NB4 (cell line): ENCODE results near the gene AKT1.

ENCODE experiments used
- DNase-seq: peaks from one replicate; pipeline ENCODE4 v3.0.0; 2010; ENCODE audit warnings: low read depth
- H3K4me3 ChIP-seq: one replicate; pipeline ENCODE4 v1.5.1; 2011; ENCODE audit warnings: mild to moderate bottlenecking, low read depth, low read length, moderate library complexity
- CTCF ChIP-seq: IDR thresholded peaks from one replicate; pipeline ENCODE4 v1.5.1; 2012; ENCODE audit warnings: low read depth, low read length
- MAX ChIP-seq: IDR thresholded peaks from 2 replicates; pipeline ENCODE4 v1.6.1; 2011; ENCODE audit warnings: low read depth, low read length
- MYC ChIP-seq: IDR thresholded peaks from 2 replicates; pipeline ENCODE4 v1.6.1; 2011; ENCODE audit warnings: low read depth, low read length
- POLR2A ChIP-seq: IDR thresholded peaks from 2 replicates; pipeline ENCODE4 v1.6.1; 2011; ENCODE audit warnings: mild to moderate bottlenecking; ENCODE audit not compliant: insufficient read length; ENCODE audit errors: extremely low read depth

Gene AKT1

GRCh38 chr14:104804481-104805325 lies 9.2 kb upstream of the AKT1 start:
- TF ChIP-seq MAX (peak; percentile 84), CTCF (no peak), POLR2A (no peak), MYC (no peak)
- DNase-seq = peak; percentile 75
- peak overlapping the region; percentile 16 for H3K4me3 ChIP-seq

DNA sequence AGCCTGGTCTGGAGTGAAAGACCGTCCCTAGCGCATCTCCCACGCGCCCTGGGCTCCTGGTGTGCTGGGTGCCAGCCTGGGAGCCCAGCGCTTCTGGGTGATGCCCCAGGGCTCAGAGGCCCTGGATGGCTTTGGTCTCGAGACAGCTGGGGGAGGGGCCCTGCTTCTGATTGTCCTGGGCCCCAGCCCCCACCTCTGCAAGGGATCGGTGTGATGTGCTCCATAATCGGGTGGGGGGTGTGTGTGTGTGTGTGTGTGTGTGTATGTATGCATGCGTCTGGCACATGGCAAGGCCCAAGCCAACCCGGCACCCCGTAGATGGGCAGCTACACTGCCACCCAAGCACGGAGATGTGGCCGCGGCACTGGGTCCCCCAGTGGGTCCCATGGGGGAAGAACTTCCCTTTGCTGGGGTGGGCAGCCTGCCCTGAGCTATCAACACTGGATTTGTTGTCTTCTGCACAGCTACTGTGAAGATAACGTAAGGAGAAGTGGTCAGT lies 8.4 kb upstream of the AKT1 start:
- peak; percentile 84 for DNase-seq
- no peak overlapping the region for H3K4me3 ChIP-seq

GRCh38 chr14:104803280-104803911 lies 7.8 kb upstream of the AKT1 start:
- H3K4me3 ChIP-seq = no peak overlapping the region
- TF ChIP-seq MAX (no peak), MYC (no peak), CTCF (no peak), POLR2A (no peak)
- no peak for DNase-seq

More for the DNA sequence above, 8.4 kb upstream of the AKT1 start:
- peak; percentile 54 for TF ChIP-seq MAX
- no peak for TF ChIP-seq CTCF
- TF ChIP-seq POLR2A = no peak
- peak; percentile 58; the same call in 1 of the 2 replicates for TF ChIP-seq MYC

DNA sequence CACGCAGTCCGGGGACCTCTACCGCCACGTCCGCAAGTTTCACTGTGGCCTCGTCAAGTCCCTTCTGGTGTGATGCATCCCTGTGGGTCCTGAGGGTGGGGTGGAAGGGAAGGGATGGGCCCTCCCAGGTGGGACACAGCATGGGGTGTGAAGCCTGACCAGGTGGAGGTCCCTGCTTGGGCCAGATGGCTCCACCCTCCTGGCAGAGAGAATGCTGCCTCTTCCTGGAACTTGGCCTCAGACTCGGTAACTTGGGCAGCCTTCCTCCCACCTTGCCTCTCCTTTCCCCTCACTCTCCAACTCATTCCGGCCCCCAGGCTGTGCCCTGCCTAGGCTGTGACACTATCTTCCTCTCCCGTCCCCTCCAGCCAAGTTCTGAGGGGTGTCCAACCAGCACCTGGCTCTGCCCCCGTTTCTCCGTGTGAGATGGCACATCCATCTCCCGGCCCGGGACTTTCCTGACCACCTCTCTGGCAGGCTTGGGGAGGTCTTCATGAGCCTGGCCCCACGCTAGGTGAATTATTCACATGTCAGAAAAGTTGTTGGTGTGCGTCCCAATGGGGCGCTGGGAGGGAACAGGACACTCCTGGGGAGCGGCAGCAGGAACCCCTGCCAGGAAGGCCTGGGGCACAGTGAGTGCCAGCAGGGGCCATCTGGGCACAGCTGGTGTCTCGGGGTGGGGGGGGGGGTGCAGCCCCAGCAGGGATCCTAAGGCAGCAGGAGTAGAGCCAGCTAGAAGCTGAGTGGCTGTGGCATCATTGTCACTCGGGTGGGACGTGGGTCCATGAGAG lies 7.0 kb upstream of the AKT1 start:
- TF ChIP-seq CTCF = no peak
- TF ChIP-seq POLR2A = no peak
- no peak for TF ChIP-seq MYC
- no peak for TF ChIP-seq MAX
- H3K4me3 ChIP-seq = no peak overlapping the region
- no peak for DNase-seq

DNA sequence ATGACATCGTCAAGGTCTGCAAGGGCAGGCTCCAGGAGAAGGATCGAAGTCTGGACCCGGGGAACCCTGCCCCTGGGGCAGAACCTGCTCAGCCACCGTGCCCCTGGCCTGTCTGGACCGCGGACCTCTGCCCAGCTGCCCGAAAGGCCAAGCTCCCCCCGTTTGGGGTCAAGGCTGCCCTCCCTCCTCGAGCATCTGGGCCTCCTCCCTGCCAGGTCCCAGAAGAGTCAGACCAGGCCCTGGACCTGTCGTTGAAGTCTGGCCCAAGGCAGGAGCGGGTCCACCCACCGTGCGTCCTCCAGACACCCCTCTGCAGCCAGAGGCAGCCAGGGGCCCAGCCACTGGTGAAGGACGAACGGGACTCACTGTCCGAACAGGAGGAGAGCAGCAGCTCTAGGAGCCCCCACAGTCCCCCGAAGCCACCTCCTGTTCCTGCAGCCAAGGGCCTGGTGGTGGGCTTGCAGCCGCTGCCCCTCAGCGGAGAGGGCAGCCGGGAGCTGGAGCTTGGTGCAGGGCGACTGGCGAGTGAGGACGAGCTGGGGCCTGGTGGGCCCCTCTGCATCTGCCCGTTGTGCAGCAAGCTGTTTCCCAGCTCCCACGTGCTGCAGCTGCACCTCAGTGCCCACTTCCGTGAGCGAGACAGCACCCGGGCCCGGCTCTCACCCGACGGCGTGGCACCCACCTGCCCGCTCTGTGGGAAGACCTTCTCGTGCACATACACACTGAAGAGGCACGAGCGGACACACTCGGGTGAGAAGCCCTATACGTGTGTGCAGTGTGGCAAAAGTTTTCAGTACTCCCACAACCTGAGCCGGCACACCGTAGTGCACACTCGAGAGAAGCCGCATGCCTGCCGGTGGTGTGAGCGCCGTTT lies 6.2 kb upstream of the AKT1 start:
- TF ChIP-seq MYC (no peak), CTCF (no peak), POLR2A (no peak), MAX (no peak)
- DNase-seq = no peak
- H3K4me3 ChIP-seq = peak overlapping the region; percentile 55
